AG20443 (cell line): Measurements from ENCODE around the gene MROH7.

Experiments used
- DNase-seq: peaks from one replicate; pipeline ENCODE4 v3.0.0; 2012; ENCODE audit warnings: low spot score, mixed read lengths

MROH7 gene

GRCh38 chr1:54698346-54698745 lies 56.8 kb downstream of the MROH7 start:
- no peak for DNase-seq

GRCh38 chr1:54699936-54700525 lies 58.4 kb downstream of the MROH7 start:
- no peak for DNase-seq

- DNase-seq: no peak
Observed at GRCh38 chr1:54701066-54701465, 59.5 kb downstream of the MROH7 start.

- no peak for DNase-seq
Observed at GRCh38 chr1:54701996-54702395, 60.4 kb downstream of the MROH7 start.

- DNase-seq: no peak
Observed at GRCh38 chr1:54703471-54703870, 61.9 kb downstream of the MROH7 start.

GRCh38 chr1:54705153-54705552 lies 63.6 kb downstream of the MROH7 start:
- DNase-seq: no peak

GRCh38 chr1:54706419-54706818 lies 64.8 kb downstream of the MROH7 start:
- DNase-seq: no peak

GRCh38 chr1:54708385-54708784 lies 66.8 kb downstream of the MROH7 start:
- DNase-seq: no peak

- no peak for DNase-seq
Observed at GRCh38 chr1:54709547-54710292, 68.1 kb downstream of the MROH7 start.

GRCh38 chr1:54710434-54710833 lies 68.8 kb downstream of the MROH7 start:
- no peak for DNase-seq

- no peak for DNase-seq
Observed at GRCh38 chr1:54710841-54711240, 69.3 kb downstream of the MROH7 start.

GRCh38 chr1:54711536-54711935 lies 70.0 kb downstream of the MROH7 start:
- no peak for DNase-seq

- no peak for DNase-seq
Observed at GRCh38 chr1:54714881-54715492, 73.4 kb downstream of the MROH7 start.

- peak; percentile 99 for DNase-seq
Observed at GRCh38 chr1:54715493-54716298, 74.1 kb downstream of the MROH7 start, which contains the start of gene TTC4. TSS of gene TTC4 (plus strand) at chr1:54715861. CDS start at chr1:54715909, 48 bp downstream.

GRCh38 chr1:54716299-54717047 lies 74.9 kb downstream of the MROH7 start:
- peak; percentile 49 for DNase-seq

GRCh38 chr1:54721719-54722118 lies 80.1 kb downstream of the MROH7 start:
- no peak for DNase-seq

GRCh38 chr1:54723985-54724384 lies 82.4 kb downstream of the MROH7 start:
- DNase-seq: no peak

GRCh38 chr1:54724771-54725170 lies 83.2 kb downstream of the MROH7 start:
- DNase-seq: no peak

GRCh38 chr1:54728027-54728426 lies 86.4 kb downstream of the MROH7 start:
- no peak for DNase-seq

- DNase-seq: no peak
Observed at GRCh38 chr1:54736685-54737084, 95.1 kb downstream of the MROH7 start.

- no peak for DNase-seq
Observed at GRCh38 chr1:54738244-54738643, 96.7 kb downstream of the MROH7 start.

- no peak for DNase-seq
Observed at GRCh38 chr1:54741531-54741930, 99.9 kb downstream of the MROH7 start.
